CD4-positive, alpha-beta T cell (primary cell): ENCODE measurements around the gene PTPN7. TPM values are rescaled to one million over a fixed set of nuclear protein-coding genes. Genes with fewer than 3 reads are reported as not detected.
A peak's percentile ranks its signal among the peaks of the same experiment; 100 is the strongest.

ENCODE experiments used
- ATAC-seq: fragments of 200-7000 bp; cut with Tn5 transposase; one replicate; pipeline ENCODE4 v1.10.0; 2022; ENCODE audit warnings: mild to moderate bottlenecking; ENCODE audit not compliant: poor library complexity
- CTCF ChIA-PET: fragments of 350-600 bp; sonication (Branson Sonifier 250); formaldehyde crosslinking; loops from one replicate; lab custom pipeline; 2021; ENCODE audit warnings: antibody characterized with exemption, inconsistent platforms; lab: Charles Lee
- POLR2A ChIA-PET: fragments of 350-600 bp; sonication (Branson Sonifier 250); formaldehyde crosslinking; loops from one replicate; lab custom pipeline; 2021; ENCODE audit warnings: antibody characterized with exemption, inconsistent platforms; lab: Charles Lee
- DNase-seq, 14 experiments: peaks; one replicate each; pipeline ENCODE4 v3.0.0-alpha.2; 2013 to 2020; ENCODE audit warnings: mixed read lengths in 2 of 14
- H3K27ac ChIP-seq, 2 donors: one replicate each; pipeline versions ENCODE4 v1.5.1 to v1.7.0; 2013; ENCODE audit warnings: low read length in 2 of 2, low read depth in 1 of 2, mild to moderate bottlenecking in 1 of 2
- H3K27me3 ChIP-seq, 2 experiments: 1 replicate in 1 of 2; 2 replicates in 1 of 2; pipeline versions ENCODE4 v1.6.1 to v1.7.0; 2013; ENCODE audit warnings: low read length in 2 of 2, control low read depth in 1 of 2, mild to moderate bottlenecking in 1 of 2, moderate library complexity in 1 of 2; ENCODE audit not compliant: insufficient read depth in 2 of 2, control insufficient read depth in 1 of 2
- H3K36me3 ChIP-seq: one replicate; pipeline ENCODE4 v1.6.1; 2013; ENCODE audit warnings: low read length, control low read depth; ENCODE audit not compliant: insufficient read depth
- H3K4me1 ChIP-seq: one replicate; pipeline ENCODE4 v1.6.1; 2013; ENCODE audit warnings: low read length, control low read depth; ENCODE audit not compliant: insufficient read depth
- H3K4me3 ChIP-seq: one replicate; pipeline ENCODE4 v1.5.1; 2013; ENCODE audit warnings: mild to moderate bottlenecking, low read length, moderate library complexity
- H3K9me3 ChIP-seq, 2 experiments: 1 replicate in 1 of 2; 2 replicates in 1 of 2; pipeline versions ENCODE4 v1.6.1 to v1.7.0; 2013; ENCODE audit warnings: low read length in 2 of 2, mild to moderate bottlenecking in 2 of 2, control low read depth in 1 of 2, moderate library complexity in 1 of 2; ENCODE audit not compliant: control insufficient read depth in 1 of 2, insufficient read depth in 1 of 2
- H3K27ac Mint-ChIP-seq: one replicate; pipeline ENCODE4 v1.8.0; 2020; ENCODE audit warnings: mixed read lengths
- H3K27me3 Mint-ChIP-seq: one replicate; pipeline ENCODE4 v1.8.0; 2021; ENCODE audit warnings: mixed read lengths
- H3K36me3 Mint-ChIP-seq: one replicate; pipeline ENCODE4 v1.8.0; 2021; ENCODE audit warnings: low read depth, mixed read lengths
- H3K4me1 Mint-ChIP-seq: one replicate; pipeline ENCODE4 v1.8.0; 2021; ENCODE audit warnings: low read depth, mixed read lengths
- H3K4me3 Mint-ChIP-seq: one replicate; pipeline ENCODE4 v1.8.0; 2020; ENCODE audit warnings: mild to moderate bottlenecking, mixed read lengths
- H3K9me3 Mint-ChIP-seq: one replicate; pipeline ENCODE4 v1.8.0; 2020; ENCODE audit warnings: mixed read lengths
- CTCF ChIP-seq: fragments of 200-600 bp; IDR thresholded peaks from one replicate; pipeline ENCODE4 v1.8.0; 2022; ENCODE audit warnings: antibody characterized with exemption, mild to moderate bottlenecking
- intact Hi-C, 2 experiments: fragments of 100-400 bp; cut with DNase I in 1 of 2; cut with micrococcal nuclease in 1 of 2; formaldehyde crosslinking; loops; one replicate each; pipeline versions ENCODE4 v1.15.1 to v1.9.0; 2023 to 2025; cut with DNase I, micrococcal nuclease
- total RNA-seq, 174 experiments: library from RNA in 2 of 174; stranded (reverse) in 2 of 174; gene quantifications; one replicate each; pipeline ENCODE4 v1.2.3 and lab custom pipeline; 2021 to 2026

Gene PTPN7
- total RNA-seq, 2 experiments from 2014 or later, result 144 to 145 TPM

- Histone ChIP-seq H3K27ac (no peak overlapping the region), H3K4me1 (peaks cover 7% of the 10 kb centered on the region), H3K36me3 (no peaks in the 10 kb centered on the region), H3K4me3 (no peak overlapping the region), H3K27me3 (no peaks in the 10 kb centered on the region), H3K9me3 (no peaks in the 10 kb centered on the region)
- POLR2A ChIA-PET, result no interaction called here
- Mint-ChIP-seq H3K9me3 (no peaks in the 10 kb centered on the region), H3K36me3 (no peaks in the 10 kb centered on the region), H3K4me3 (no peak overlapping the region), H3K4me1 (peaks cover 14% of the 10 kb centered on the region), H3K27me3 (no peaks in the 10 kb centered on the region), H3K27ac (no peak overlapping the region)
- DNase-seq (no peak), ATAC-seq (no peak)
- TF ChIP-seq CTCF, result no peak
- CTCF ChIA-PET, result interaction anchor here (1.9 kb wide), 1 partner anchor 532 kb away, joined by 5 read pairs; no protein-coding TSS in a partner anchor
- intact Hi-C loops, result no loop called here
Measured at GRCh38 chr1:202187041-202187671, 26.8 kb upstream of the PTPN7 start.

GRCh38 chr1:202186327-202186726 lies 25.9 kb upstream of the PTPN7 start:
- no peak for TF ChIP-seq CTCF
- H3K27ac Mint-ChIP-seq, result no peak overlapping the region

GRCh38 chr1:202184750-202185460 lies 24.5 kb upstream of the PTPN7 start:
- Histone ChIP-seq H3K4me1 (peaks cover 7% of the 10 kb centered on the region), H3K9me3 (no peaks in the 10 kb centered on the region), H3K36me3 (no peaks in the 10 kb centered on the region), H3K27me3 (no peaks in the 10 kb centered on the region), H3K27ac (no peak overlapping the region), H3K4me3 (no peak overlapping the region)
- Mint-ChIP-seq H3K4me1 (peaks cover 14% of the 10 kb centered on the region), H3K36me3 (no peaks in the 10 kb centered on the region), H3K27me3 (no peaks in the 10 kb centered on the region), H3K27ac (no peak overlapping the region), H3K4me3 (no peak overlapping the region), H3K9me3 (no peaks in the 10 kb centered on the region)
- TF ChIP-seq CTCF, result peak; percentile 84
- POLR2A ChIA-PET, result interaction anchor here (0.6 kb wide), 1 partner anchor 13 kb away, joined by 3 read pairs; no protein-coding TSS in a partner anchor
- DNase-seq (peak; percentile 46 to 84 (median 58)), ATAC-seq (peak; percentile 58)
- intact Hi-C loops, result loop anchor here in 1 of 2 experiments (2.0 kb wide), 1 partner anchor 130 kb away; no protein-coding TSS in a partner anchor
- CTCF ChIA-PET, result interaction anchor here (1.0 to 1.2 kb wide), 2 partner anchors 12 to 30 kb away, joined by 3 read pairs; no protein-coding TSS in a partner anchor

More at GRCh38 chr1:202186327-202186726, 25.9 kb upstream of the PTPN7 start:
- H3K9me3 ChIP-seq, result no peaks in the 10 kb centered on the region
- H3K27ac ChIP-seq, result no peak overlapping the region
- ATAC-seq (no peak), DNase-seq (no peak)
- peaks cover 7% of the 10 kb centered on the region for H3K4me1 ChIP-seq
- Mint-ChIP-seq H3K4me3 (no peak overlapping the region), H3K27me3 (no peaks in the 10 kb centered on the region), H3K4me1 (peaks cover 14% of the 10 kb centered on the region), H3K9me3 (no peaks in the 10 kb centered on the region), H3K36me3 (no peaks in the 10 kb centered on the region)
- no peak overlapping the region for H3K4me3 ChIP-seq
- no peaks in the 10 kb centered on the region for H3K27me3 ChIP-seq
- POLR2A ChIA-PET, result no interaction called here
- CTCF ChIA-PET, result no interaction called here
- H3K36me3 ChIP-seq, result no peaks in the 10 kb centered on the region
- intact Hi-C loops, result no loop called here
